ENCODE data around the gene PILRB.
"Not testable (repeated sequence)": the region's sequence is repeated elsewhere in the genome, so short reads cannot be mapped to it uniquely, and the experiment has no call there.

Gene PILRB

DNA sequence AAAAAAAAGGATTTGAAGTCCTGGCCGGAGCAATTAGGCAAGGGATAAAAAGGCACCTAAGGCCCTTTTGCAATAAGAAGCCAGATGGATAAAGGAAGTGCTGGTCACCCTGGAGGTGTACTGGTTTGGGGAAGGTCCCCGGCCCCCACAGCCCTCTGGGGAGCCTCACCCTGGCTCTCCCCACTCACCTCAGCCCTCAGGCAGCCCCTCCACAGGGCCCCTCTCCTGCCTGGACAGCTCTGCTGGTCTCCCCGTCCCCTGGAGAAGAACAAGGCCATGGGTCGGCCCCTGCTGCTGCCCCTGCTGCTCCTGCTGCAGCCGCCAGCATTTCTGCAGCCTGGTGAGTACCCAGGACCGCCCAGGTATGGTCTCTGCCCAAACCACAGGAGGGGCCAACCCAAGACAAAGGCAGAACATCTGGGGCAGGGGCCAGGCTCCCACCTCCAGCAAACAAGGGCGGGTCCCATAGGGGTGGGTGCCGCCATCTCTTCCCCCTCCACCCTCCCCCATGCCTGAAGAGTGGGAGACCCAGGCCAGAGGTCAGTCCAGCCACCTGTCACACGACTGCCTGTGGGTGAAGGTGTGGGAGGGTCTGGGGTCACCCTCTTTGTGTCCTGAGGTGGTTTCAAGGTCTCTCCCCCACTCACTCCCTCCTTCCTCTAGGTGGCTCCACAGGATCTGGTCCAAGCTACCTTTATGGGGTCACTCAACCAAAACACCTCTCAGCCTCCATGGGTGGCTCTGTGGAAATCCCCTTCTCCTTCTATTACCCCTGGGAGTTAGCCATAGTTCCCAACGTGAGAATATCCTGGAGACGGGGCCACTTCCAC lies at the start of gene PILRB:
Gene PILRB, plus strand, starts transcription at position 91 of the 830 bp plus-strand sequence. Its CDS starts 186 bp downstream, at position 277.
- DNase-seq (ENCODE audit: low read depth in 1 of 2, low spot score in 1 of 2) = no peak

DNA sequence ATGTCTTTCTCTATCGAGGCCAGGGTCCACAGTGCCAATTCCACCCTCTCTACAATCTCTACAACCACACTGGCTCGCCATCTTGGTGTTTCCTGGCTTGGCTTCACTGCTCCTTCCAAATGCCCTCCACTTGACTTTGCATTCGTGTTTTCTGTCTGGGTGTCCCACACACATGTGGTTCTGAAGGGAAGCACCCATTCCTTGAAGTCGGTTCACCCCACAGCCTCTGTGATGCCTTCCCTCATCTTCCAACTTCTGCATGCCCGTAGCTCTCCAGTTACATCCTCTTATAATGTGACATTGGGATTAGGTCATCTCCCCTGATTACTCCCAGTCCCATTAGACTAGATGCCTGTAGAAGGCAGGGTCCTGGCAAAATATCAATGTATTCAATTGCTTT lies 39.6 kb upstream of the PILRB start:
- not testable (repeated sequence) for DNase-seq (ENCODE audit: low read depth in 1 of 2, low spot score in 1 of 2)

DNA sequence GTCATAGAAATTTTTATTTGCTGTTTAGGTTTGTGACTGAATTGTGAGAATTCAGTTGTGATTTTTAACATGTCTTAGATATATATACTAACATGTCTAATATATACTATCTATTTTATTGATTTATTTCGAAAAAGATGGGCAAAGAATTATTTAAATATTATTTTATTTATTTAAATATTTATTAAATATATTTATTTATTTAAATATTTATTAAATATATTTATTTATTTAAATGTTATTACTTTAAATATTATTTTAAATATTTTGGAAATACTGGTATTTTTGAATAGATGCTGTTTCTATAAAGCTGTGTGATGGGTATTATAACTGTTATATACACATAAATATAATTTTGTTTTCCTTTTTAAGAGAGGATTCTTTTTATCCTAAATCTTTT lies 36.3 kb upstream of the PILRB start:
- not testable (repeated sequence) for DNase-seq (ENCODE audit: low read depth in 1 of 2, low spot score in 1 of 2)

DNA sequence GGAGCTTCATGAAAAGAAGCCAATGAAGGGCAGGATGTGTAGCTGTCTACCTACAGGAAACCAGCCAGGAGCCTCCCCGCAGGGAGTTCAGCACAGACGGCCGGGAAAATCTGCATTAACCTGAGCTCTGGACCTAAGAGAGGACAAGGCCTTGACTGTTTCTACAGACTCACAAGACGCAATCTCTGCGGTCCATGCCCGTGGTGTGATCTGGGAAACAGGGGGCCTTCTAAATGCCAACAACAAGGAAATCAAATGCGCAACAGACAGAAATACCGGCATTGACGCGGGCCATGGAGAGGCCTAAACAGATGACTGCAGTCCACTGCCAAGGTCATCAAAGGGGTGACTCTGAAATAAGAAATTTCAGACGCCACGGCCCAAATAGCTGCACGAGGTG lies 33.7 kb upstream of the PILRB start:
- not testable (repeated sequence) for DNase-seq (ENCODE audit: low read depth in 1 of 2, low spot score in 1 of 2)

DNA sequence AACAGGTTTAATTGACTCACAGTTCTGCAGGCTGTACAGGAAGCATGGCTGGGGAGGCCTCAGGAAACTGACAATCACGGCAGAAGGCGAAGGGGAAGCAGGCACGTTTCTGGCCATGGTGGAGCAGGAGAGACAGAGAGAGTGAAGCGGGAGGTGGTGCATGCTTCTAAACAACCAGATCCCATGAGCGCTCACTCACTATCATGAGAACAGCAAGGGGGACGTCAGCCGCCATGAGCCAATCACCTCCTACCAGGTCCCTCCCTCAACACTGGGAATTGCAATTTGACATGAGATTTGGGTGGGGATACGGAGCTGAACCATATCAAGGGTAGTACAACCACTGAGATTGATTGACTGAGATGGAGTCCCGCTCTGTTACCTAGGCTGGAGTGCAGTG lies 32.2 kb upstream of the PILRB start:
- not testable (repeated sequence) for DNase-seq (ENCODE audit: low read depth in 1 of 2, low spot score in 1 of 2)

DNA sequence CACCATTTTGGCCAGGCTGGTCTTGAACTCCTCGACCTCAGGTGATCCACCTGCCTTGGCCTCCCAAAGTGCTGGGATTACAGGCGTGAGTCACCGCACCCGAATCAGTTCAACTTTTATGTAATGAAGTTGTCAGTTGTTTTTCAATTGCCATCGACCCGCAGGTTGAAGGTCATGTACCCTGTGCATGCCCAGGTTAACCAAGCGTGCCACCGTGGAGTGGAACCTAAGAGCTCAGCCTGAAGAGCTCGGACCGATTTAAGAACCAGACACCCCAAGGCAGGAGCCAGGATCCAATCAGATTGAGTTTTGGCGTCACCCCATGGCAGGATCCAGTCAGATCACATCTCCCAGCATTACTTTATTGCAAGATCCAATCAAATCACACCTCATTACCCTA lies 31.0 kb upstream of the PILRB start:
- DNase-seq (ENCODE audit: low read depth in 1 of 2, low spot score in 1 of 2) = not testable (repeated sequence)

DNA sequence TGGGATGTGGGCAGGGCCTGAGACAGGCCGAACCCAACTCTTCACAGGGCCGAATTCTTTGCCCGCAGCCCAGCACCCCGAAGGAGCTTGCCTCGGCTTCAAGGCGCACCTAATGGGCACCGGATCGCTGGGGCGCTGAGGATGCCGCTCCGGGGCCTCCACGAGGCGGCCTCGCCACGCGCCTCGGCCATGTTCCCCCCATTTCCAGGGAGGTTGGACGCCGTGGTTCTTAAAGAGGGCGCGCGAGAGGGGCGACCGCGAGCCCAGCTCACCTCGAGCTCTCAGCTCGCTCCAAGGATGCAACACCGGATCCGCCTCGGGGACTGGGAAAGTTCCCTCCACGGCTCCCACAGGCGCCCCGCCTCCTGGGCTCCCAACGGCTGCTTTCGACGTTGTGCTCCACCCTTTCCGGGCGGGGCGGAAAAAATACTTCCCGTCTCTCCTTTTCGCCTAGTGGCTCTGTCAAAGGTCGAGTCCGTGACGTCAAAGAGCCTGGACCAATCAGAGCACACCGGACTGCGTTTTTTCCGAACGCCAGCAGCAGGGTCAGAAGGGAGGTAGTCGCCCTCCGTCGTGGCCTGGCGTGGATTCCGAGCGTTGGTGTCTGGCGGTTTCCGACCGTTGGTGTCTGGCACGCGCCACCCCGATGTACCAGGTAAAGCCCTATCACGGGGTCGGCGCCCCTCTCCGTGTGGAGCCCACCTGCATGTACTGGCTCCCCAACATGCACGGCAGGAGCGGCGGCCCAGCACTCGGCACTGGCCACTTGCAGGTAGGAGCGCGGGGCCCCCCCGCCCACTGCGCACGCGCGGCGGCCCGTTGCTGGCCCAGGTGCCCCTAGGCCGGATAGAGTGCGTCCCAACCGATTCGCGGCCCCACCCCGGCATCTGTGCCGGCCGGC lies 22.1 kb upstream of the PILRB start:
- DNase-seq (ENCODE audit: low read depth in 1 of 2, low spot score in 1 of 2) = peak; percentile 61 to 81

DNA sequence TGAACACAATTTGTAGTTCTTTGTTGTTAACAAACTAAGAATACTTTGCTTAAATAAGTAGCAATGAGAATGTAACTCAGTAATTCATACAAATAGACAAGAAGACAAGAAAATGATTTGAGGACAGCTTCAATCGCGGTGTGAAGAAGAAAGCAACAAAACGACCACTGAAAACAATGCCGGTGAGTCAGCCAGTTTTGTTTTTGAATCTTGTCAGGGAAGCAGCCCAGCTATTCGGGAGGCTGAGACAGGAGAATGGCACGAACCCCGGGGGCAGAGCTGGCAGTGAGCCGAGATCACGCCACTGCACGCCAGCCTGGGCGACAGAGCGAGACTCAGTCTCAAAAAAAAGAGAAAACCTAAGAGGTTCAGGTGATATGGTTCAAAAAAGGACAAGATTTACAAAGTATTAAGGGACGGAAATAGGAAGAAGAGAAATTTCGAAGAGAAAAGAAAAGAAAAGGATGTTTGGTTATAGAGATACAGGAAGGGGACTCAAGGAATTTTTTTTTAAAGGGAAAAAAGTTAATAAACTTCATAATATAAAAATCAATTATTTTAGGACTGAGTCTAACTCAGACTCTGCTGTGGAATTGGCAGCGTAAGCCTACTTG lies 19.7 kb upstream of the PILRB start:
- not testable (repeated sequence) for DNase-seq (ENCODE audit: low read depth in 1 of 2, low spot score in 1 of 2)

DNA sequence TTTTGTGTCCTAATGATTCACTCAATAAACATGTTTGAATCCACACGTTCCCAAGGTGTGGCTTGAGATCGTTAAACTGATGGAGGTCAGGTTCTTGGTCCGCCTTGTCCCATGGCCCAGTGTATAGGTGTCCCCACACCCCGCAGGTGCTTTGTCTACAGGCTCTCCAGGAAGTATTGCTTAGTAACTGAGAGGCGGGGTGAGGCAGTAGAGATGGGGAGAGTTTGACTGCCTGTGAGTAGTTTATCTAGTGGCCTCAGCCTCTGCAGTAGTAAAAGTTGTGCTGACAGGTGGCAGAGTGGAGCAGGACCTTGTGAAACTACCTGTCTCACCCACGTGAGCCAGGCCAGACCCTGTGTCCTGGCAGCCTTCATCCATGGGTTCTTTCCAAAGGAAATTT lies 16.6 kb upstream of the PILRB start:
- not testable (repeated sequence) for DNase-seq (ENCODE audit: low read depth in 1 of 2, low spot score in 1 of 2)

DNA sequence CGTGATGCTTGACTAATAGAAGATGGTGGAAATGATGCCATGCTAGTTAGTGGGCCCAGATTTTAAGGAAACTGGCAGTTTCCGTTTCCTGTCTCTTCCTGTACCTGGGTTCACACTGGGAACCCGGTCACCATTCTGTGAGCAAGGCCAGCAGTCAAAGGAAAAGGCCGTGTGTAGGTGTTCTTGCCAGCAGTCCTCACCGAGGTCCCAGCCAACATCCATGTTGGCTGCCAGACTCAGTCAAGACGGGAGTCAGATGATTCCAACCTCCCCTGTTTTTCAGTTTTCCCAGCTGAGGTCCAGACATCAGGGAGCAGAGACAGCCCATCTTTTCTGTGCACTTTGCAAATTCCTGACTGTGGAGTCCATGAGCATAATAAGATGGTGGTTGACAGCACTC lies 15.2 kb upstream of the PILRB start:
- DNase-seq (ENCODE audit: low read depth in 1 of 2, low spot score in 1 of 2) = no peak

DNA sequence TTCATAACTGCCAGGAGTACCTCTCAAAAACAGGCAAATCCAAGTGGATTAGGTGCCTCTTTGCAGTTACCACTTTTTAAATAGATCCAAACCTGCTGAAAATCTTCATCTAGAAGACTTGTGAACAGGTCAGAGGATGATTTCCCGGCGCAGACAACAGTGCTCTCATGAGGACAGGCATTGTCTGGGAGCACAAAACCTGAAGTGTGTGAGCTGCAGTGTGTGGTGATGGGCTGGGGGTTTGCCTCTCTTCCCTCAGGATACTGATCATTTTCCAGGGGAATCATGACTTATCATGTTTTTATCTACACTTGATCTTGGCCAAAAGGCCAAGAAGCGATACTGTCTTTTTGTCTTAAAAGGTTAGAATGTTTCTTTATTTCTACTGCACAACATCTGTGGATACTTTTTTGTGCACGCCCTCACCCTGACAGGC lies 13.8 kb upstream of the PILRB start:
- DNase-seq (ENCODE audit: low read depth in 1 of 2, low spot score in 1 of 2) = not testable (repeated sequence)

DNA sequence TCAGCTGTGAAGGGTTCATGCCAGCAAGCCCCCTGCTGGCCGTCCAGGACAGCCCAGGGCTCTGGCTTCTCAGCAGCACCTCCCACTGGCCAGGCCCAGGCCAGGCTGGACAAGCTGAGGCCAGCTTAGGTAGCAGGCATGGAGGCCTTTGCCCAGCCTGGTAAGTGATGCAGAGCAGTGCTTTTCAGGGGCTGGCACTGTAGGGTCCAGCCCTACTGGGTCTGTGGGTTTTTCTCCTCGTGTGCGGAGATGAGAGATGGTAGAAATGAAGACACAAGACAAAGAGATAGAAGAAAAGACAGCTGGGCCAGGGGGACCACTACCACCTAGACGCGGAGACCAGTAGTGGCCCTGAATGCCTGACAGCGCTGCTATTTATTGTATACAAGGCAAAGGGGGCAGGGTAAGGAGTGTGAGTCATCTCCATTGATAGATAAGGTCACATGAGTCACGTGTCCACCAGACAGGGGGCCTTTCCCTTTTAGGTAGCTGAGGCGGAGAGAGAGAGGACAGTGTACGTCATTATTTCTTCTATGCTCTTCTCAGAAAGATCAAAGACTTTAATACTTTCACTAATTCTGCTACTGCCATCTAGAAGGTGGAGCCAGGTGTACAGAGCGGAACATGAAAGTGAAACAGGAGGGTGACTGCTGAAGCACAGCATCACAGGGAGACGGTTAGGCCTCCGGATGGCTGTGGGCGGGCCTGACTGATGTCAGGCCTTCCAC lies 13.2 kb upstream of the PILRB start:
- peak; percentile 40 to 70 for DNase-seq (ENCODE audit: low read depth in 1 of 2, low spot score in 1 of 2)

DNA sequence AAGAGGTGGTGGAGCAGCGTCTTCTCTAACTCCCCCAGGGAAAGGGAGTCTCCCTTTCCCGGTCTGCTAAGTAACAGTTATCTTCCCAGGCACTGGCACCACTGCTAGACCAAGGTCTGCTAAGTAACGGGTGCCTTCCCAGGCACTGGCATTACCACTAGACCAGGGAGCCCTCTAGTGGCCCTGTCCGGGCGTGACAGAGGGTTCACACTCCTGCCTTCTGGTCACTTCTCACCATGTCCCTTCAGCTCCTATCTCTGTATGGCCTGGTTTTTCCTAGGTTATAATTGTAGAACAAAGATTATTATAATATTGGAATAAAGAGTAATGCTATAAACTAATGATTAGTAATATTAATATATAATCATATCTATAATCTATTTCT lies 12.6 kb upstream of the PILRB start:
- peak in 1 of 2 donors; percentile 48 for DNase-seq (ENCODE audit: low read depth in 1 of 2, low spot score in 1 of 2)

DNA sequence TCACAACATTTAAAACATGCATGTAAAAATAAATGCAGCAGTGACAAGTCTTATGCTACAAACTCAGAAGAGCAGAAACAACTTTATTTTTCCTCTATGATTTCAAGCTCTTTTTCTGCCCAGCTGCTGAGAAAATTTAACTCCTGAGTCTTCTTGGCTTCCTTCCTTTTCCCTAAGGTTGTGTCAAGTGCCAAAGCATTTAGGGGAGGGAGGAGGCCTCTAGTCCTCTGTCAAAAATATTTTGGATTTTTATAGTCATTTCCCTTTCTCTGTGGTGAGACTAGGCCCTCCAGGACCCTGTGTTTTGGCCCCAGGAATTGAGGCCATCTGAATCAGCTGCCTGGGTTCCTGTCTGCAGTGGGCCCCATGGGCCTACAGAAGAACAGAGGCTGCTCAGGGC lies 11.0 kb upstream of the PILRB start:
- no peak for DNase-seq (ENCODE audit: low read depth in 1 of 2, low spot score in 1 of 2)

DNA sequence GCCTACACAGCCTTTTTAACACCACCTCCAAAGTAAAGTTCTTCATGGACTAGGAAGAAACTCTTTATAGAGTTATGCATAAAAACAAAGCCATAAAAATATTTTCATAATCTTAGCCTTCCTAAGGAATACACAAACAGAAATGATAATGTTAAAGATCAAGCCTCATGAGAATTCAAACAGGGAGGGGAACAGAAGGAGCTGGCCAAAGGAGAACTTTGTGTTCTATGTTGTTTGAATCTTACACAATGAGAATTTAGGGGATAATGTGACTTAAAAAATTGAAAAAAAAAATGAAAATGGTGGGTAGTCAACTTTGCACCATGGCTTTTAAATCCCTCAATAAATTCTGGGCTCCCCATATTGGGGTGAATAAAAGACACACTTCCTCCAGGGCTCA lies 9.1 kb upstream of the PILRB start:
- no peak for DNase-seq (ENCODE audit: low read depth in 1 of 2, low spot score in 1 of 2)

DNA sequence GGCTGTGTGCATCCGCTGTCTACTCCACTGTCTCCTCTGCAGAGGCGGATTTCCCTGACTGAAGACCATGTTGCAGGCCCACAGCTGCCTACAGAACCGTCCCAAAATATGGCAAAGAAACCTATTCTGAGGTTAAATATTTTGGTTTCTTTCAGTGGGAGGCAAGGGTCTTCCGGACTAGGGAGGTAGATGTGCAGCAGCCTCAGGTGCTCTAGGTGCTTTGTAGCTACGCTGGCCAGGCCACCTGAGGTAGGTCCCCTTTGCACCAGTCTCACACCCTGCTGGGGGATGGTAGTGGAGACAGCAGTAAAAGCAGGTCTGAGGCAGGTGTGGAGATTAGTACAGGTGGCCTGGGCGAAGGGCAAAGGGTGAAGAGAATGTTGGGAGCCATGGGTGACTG lies 8.2 kb upstream of the PILRB start:
- no peak for DNase-seq (ENCODE audit: low read depth in 1 of 2, low spot score in 1 of 2)

DNA sequence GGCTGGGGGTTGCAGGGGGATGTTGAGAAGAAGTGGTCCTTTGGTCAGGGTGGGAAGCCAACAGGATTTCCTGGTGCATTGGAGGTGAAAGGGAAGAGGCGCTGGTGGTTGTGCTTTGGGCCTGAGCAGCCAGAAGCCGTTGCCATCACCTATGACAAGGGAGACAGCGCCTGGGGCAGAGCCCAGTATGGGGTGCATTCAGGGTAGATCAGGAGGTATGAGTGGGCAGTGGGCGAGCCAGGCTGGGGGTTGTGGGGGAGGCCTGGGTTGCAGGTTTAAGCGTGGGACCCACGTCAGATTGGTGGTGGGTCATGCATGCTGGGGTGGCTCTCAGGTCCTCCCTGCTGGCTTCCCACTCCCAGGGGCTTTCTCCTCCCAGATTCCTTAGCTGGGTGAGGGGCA lies 6.3 kb upstream of the PILRB start:
- DNase-seq (ENCODE audit: low read depth in 1 of 2, low spot score in 1 of 2) = no peak

DNA sequence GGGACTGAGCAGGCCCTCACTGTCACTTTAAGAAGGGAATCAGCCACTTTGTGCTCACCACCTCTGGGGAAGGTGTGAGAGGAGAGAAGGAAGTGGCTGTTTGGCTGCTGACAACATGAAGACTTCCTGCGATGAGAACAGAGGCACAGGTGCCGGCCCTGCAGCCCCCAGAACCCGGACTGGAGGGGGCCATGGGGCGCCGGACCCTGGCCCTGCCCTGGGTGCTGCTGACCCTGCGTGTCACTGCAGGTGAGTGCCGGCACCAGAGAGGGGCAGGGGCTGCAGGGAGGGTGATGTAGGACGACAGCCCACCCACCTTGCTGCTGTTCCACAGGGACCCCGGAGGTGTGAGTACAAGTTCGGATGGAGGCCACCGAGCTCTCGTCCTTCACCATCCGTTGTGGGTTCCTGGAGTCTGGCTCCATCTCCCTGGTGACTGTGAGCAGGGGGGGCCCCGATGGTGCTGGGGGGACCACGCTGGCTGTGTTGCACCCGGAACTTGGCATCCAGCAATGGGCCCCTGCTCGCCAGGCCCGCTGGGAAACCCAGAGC lies 5.6 kb upstream of the PILRB start:
- not testable (repeated sequence) for DNase-seq (ENCODE audit: low read depth in 1 of 2, low spot score in 1 of 2)

DNA sequence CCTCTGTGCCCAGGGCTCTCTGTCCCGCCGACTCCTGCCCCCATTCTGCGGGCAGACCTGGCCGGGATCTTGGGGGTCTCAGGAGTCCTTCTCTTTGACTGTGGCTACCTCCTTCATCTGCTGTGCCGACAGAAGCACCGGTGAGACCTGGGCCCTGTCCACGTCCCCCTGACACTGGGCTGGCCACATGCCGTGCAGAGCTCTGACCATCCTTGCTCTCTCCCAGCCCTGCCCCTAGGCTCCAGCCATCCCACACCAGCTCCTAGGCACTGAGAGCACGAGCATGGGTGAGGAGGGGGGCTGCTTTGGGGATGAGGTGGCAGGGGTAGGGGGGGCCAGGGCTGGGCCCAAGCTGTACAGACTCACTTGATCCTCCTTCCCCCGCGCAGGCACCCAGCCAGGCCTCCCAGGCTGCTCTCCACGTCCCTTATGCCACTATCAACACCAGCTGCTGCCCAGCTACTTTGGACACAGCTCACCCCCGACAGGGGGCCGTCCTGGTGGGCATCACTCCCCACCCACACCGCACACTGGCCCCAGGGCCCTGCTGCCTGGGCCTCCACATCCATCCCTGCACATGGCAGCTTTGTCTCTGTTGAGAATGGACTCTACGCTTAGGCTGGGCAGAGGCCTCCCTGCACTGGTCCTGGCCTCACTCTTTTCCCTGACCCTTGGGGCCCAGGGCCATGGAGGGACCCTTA lies 4.8 kb upstream of the PILRB start:
- DNase-seq (ENCODE audit: low read depth in 1 of 2, low spot score in 1 of 2) = no peak
